ENCODE results near the gene SDR39U1.

DNA sequence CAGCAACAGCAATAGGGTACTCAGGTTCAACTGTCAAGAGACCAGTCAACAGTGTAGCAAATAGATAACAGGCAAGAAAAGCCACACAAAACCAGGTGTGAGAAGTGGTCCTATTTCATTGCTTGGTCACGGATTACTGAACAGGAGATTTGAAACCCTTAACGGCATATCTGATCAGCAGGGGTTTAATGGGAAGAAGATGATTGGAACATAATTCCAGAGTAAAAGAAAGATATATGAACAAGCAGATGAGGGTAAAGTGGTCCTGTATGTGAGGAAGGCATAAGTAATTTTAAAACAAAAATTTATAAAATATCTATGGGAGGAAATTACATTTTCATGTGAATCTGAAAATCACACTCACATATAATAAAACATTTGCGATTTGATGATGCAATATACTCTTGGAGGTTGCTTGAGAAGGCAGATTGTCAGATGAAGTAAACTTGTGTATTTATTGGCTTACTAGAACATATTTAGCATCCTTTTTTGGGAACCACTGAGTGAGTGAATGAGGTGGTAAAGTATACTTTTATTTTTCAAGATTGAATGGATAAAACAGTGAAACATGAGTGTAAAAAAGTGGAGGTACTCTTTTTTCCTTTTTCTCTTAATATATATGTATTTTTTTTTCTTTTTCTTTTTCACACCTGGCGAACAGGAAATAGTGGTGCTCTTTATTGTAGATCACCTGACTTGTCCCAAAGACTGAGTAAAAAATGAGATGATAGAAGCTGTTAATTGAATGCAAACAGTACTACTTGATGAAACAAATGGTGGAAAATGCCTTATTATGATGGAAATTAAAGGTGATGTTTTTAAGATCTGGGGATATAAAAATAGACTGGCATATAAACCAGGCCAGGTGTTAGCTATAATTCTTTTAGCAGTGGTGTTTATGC lies 21.6 kb upstream of the SDR39U1 start:
- TF ChIP-seq BRCA1 (IDR thresholded peaks at IDR 0.05; ENCODE audit: low read depth, low read length) (no peak), JUNB (IDR thresholded peaks at IDR 0.05) (no peak)
